Endothelial cell of umbilical vein (primary cell): ENCODE measurements around the gene CDH23. TPM values are rescaled to one million over a fixed set of nuclear protein-coding genes. Genes with fewer than 3 reads are reported as not detected.

Experiments
- BruUV-seq: library from RNA; stranded (reverse); fragments of 400-500 nt; replicated peaks from 2 replicates; lab custom pipeline; 2021; lab: Mats Ljungman, UMichigan
- CTCF ChIA-PET: fragments of 300-600, 350-600 bp; sonication (Branson Sonifier 250); formaldehyde crosslinking; loops from one replicate; lab custom pipeline; 2021; ENCODE audit warnings: antibody characterized with exemption, inconsistent platforms; lab: Charles Lee
- POLR2A ChIA-PET: fragments of 300-600, 350-600 bp; sonication (Branson Sonifier 250); formaldehyde crosslinking; loops from one replicate; lab custom pipeline; 2021; ENCODE audit warnings: antibody characterized with exemption, inconsistent platforms; lab: Charles Lee
- DNase-seq: peaks from one replicate; pipeline ENCODE4 v3.0.0-alpha.2; 2011; ENCODE audit warnings: low read depth, low spot score
- FAIRE-seq: peaks from 2 replicates; lab custom pipeline; 2011; peaks lifted over from hg19 to GRCh38; lab: Jason Lieb, UNC
- H2AFZ ChIP-seq: 2 replicates; pipeline ENCODE4 v1.6.0; 2012; ENCODE audit warnings: low read depth, low read length, control low read depth, inconsistent platforms
- H3K27ac ChIP-seq: 2 replicates; pipeline ENCODE4 v1.5.1; 2011; ENCODE audit warnings: low read depth, mild to moderate bottlenecking, control low read depth, low read length, moderate library complexity; ENCODE audit not compliant: insufficient read depth
- H3K27me3 ChIP-seq, 2 experiments: 2 replicates each; pipeline versions ENCODE4 v1.6.0 to v1.6.1; 2011; ENCODE audit warnings: low read length in 2 of 2, mixed read lengths in 1 of 2; ENCODE audit not compliant: control insufficient read depth in 2 of 2, insufficient read depth in 2 of 2
- H3K36me3 ChIP-seq, 2 experiments: 2 replicates in 1 of 2; 3 replicates in 1 of 2; pipeline ENCODE4 v1.5.1; 2011; ENCODE audit warnings: low read length in 2 of 2, mild to moderate bottlenecking in 1 of 2, moderate library complexity in 1 of 2; ENCODE audit not compliant: control insufficient read depth in 2 of 2, insufficient read depth in 2 of 2; ENCODE audit errors: extremely low read depth in 1 of 2
- H3K4me1 ChIP-seq: 3 replicates; pipeline ENCODE4 v1.5.1; 2011; ENCODE audit warnings: mild to moderate bottlenecking, low read length; ENCODE audit not compliant: control insufficient read depth, insufficient read depth; ENCODE audit errors: extremely low read depth
- H3K4me2 ChIP-seq: 2 replicates; pipeline ENCODE4 v1.6.1; 2011; ENCODE audit warnings: low read length, control low read depth, mixed read lengths; ENCODE audit not compliant: insufficient read depth
- H3K4me3 ChIP-seq, 3 experiments: fragments of 200-600 bp in 1 of 3; sonication (generic), shearing (Covaris generic) in 1 of 3; replicated peaks in 1 of 3; 2 replicates each; pipeline ENCODE4 v1.5.1; 2011 to 2016; ENCODE audit warnings: control low read depth in 3 of 3, low read length in 3 of 3, mild to moderate bottlenecking in 2 of 3, inconsistent platforms in 1 of 3, low read depth in 1 of 3, moderate library complexity in 1 of 3; ENCODE audit not compliant: insufficient read depth in 1 of 3
- H3K79me2 ChIP-seq: 2 replicates; pipeline ENCODE4 v1.6.0; 2012; ENCODE audit warnings: low read length, inconsistent platforms; ENCODE audit not compliant: control insufficient read depth, insufficient read depth
- H3K9ac ChIP-seq: replicated peaks from 2 replicates; pipeline ENCODE3; 2011; ENCODE audit warnings: low read length, control low read depth; ENCODE audit not compliant: insufficient read depth; ENCODE audit errors: extremely low read depth
- H3K9me1 ChIP-seq: replicated peaks from 3 replicates; pipeline ENCODE4 v1.6.0; 2011; ENCODE audit warnings: mild to moderate bottlenecking, low read length; ENCODE audit not compliant: control insufficient read depth, insufficient read depth; ENCODE audit errors: extremely low read depth
- H3K9me3 ChIP-seq: replicated peaks from 2 replicates; pipeline ENCODE4 v1.5.1; 2012; ENCODE audit warnings: low read length, inconsistent platforms; ENCODE audit not compliant: control insufficient read depth, insufficient read depth
- H4K20me1 ChIP-seq: replicated peaks from 2 replicates; pipeline ENCODE3; 2011; ENCODE audit warnings: mild to moderate bottlenecking, low read length; ENCODE audit not compliant: control insufficient read depth, insufficient read depth; ENCODE audit errors: extremely low read depth
- EZH2 ChIP-seq: IDR thresholded peaks from 2 replicates; pipeline ENCODE4 v1.6.1; 2012; ENCODE audit warnings: borderline replicate concordance, low read depth, mild to moderate bottlenecking, moderate library complexity, low read length, inconsistent platforms; ENCODE audit not compliant: severe bottlenecking
- FOS ChIP-seq: IDR thresholded peaks from 2 replicates; pipeline ENCODE4 v1.6.1; 2011; ENCODE audit warnings: mild to moderate bottlenecking, low read length, moderate library complexity, borderline replicate concordance; ENCODE audit not compliant: insufficient read depth
- GATA2 ChIP-seq: IDR thresholded peaks from 2 replicates; pipeline ENCODE4 v1.7.0; 2011; ENCODE audit warnings: low read depth, mild to moderate bottlenecking, moderate library complexity, mixed read lengths, low read length; ENCODE audit not compliant: insufficient read length, insufficient read depth
- JUN ChIP-seq: IDR thresholded peaks from 2 replicates; pipeline ENCODE4 v1.6.1; 2011; ENCODE audit warnings: borderline replicate concordance, low read depth; ENCODE audit not compliant: insufficient read length, insufficient read depth
- MAX ChIP-seq: IDR thresholded peaks from 2 replicates; pipeline ENCODE4 v1.6.1; 2011; ENCODE audit not compliant: insufficient read depth, insufficient read length
- MYC ChIP-seq: IDR thresholded peaks from one replicate; pipeline ENCODE4 v1.6.1; 2011; ENCODE audit warnings: mild to moderate bottlenecking, low read depth, low read length
- POLR2A ChIP-seq: IDR thresholded peaks from 2 replicates; pipeline ENCODE4 v1.6.1; 2012; ENCODE audit warnings: low read depth, mild to moderate bottlenecking, control low read depth, low read length
- POLR2AphosphoS5 ChIP-seq: IDR thresholded peaks from 2 replicates; pipeline ENCODE4 v1.6.1; 2012; ENCODE audit warnings: low read depth, mild to moderate bottlenecking, control low read depth, low read length, moderate library complexity; ENCODE audit not compliant: insufficient read depth
- dilution Hi-C: fragments of 300-500 bp; cut with MboI; formaldehyde crosslinking; loops from one replicate; pipeline ENCODE4 v1.15.0; 2019; ENCODE audit warnings: low sequenced_read_pairs; ENCODE audit not compliant: extremely low pct_ligation_motif_present
- intact Hi-C: fragments of 100-400 bp; cut with micrococcal nuclease; formaldehyde crosslinking; loops from one replicate; pipeline ENCODE4 v1.10.0; 2022
- polyA plus RNA-seq, 4 experiments: library from polyadenylated mRNA; depleted of rRNA in 3 of 4; stranded (reverse) in 3 of 4; unstranded in 1 of 4; fragments of >200 nt; gene quantifications; 2 replicates each; pipeline versions ENCODE4 v1.2.1 to v1.2.3, GENCODE V29; 2011 to 2012; ENCODE audit warnings: missing spikeins in 1 of 4
- total RNA-seq: library from RNA; stranded (reverse); gene quantifications from 2 replicates; pipeline ENCODE4 v1.2.3, GENCODE V29; 2021
- TF ChIP-seq, protein P1 (sequence below), 2 donors: IDR thresholded peaks; 1 replicate in 1 of 2; 2 replicates in 1 of 2; pipeline ENCODE4 v1.5.1; 2011; ENCODE audit warnings: low read length in 2 of 2, mild to moderate bottlenecking in 2 of 2, moderate library complexity in 2 of 2, control low read depth in 1 of 2, inconsistent platforms in 1 of 2, low read depth in 1 of 2; ENCODE audit not compliant: insufficient read depth in 1 of 2; ENCODE audit errors: extremely low read depth in 1 of 2

Gene CDH23
- total and polyA plus RNA-seq, 2 donors (not counting 3 experiments of a cell fraction or from before 2014, with no cell fraction given) = not detected

- H3K27ac ChIP-seq = no peak overlapping the region
- FAIRE-seq = no peak
- no peak overlapping the region for H3K4me3 ChIP-seq
- H3K27me3 ChIP-seq = peaks cover 3 to 7% of the 10 kb centered on the region in 2 experiments
- TF ChIP-seq GATA2 = no peak
- no peak for TF ChIP-seq JUN
- no peak for TF ChIP-seq POLR2AphosphoS5
- no peak for TF ChIP-seq POLR2A
- TF ChIP-seq, protein P1, sequence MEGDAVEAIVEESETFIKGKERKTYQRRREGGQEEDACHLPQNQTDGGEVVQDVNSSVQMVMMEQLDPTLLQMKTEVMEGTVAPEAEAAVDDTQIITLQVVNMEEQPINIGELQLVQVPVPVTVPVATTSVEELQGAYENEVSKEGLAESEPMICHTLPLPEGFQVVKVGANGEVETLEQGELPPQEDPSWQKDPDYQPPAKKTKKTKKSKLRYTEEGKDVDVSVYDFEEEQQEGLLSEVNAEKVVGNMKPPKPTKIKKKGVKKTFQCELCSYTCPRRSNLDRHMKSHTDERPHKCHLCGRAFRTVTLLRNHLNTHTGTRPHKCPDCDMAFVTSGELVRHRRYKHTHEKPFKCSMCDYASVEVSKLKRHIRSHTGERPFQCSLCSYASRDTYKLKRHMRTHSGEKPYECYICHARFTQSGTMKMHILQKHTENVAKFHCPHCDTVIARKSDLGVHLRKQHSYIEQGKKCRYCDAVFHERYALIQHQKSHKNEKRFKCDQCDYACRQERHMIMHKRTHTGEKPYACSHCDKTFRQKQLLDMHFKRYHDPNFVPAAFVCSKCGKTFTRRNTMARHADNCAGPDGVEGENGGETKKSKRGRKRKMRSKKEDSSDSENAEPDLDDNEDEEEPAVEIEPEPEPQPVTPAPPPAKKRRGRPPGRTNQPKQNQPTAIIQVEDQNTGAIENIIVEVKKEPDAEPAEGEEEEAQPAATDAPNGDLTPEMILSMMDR (IDR thresholded peaks at IDR 0.05; ENCODE audit: extremely low read depth in 1 of 2, insufficient read depth in 1 of 2, low read depth in 1 of 2, low read length in 2 of 2) = no peak
- TF ChIP-seq MAX = no peak
- TF ChIP-seq MYC = no peak
- no peak for TF ChIP-seq EZH2
- TF ChIP-seq FOS = no peak
- DNase-seq = no peak
- ChIA-PET CTCF (no interaction called here), POLR2A (no interaction called here)
- H2AFZ ChIP-seq = no peak overlapping the region
- H3K36me3 ChIP-seq = no peaks in the 10 kb centered on the region
- no peaks in the 10 kb centered on the region for H3K9me1 ChIP-seq
- no peaks in the 10 kb centered on the region for H3K4me1 ChIP-seq
- intact Hi-C loops = no loop called here
- no peaks in the 10 kb centered on the region for H3K79me2 ChIP-seq
- no TSS peak for BruUV-seq
- H3K9me3 ChIP-seq = no peaks in the 10 kb centered on the region
- no peak overlapping the region for H3K9ac ChIP-seq
- H3K4me2 ChIP-seq = no peak overlapping the region
- dilution Hi-C loops = no loop called here
- H4K20me1 ChIP-seq = no peaks in the 10 kb centered on the region
These were observed 58.3 kb downstream of the CDH23 start for GRCh38 chr10:71455035-71455434.
